ENCODE results near the gene PCDHGA12. TPM values are rescaled to one million over a fixed set of nuclear protein-coding genes. Genes with fewer than 3 reads are reported as not detected.

PCDHGA12 gene
- total and polyA plus RNA-seq, 12 donors: 1.6 to 9.2 (median 5.9) TPM

- Histone ChIP-seq H3K27ac (no peak overlapping the region), H3K9me3 (peaks cover 0 to 100% (median 48%) of the 10 kb centered on the region in 11 donors), H3K27me3 (peaks cover 0 to 95% (median 0%) of the 10 kb centered on the region in 7 donors), H3K36me3 (peaks cover 0 to 75% (median 0%) of the 10 kb centered on the region in 9 donors), H3K4me3 (no peak overlapping the region), H3K4me1 (peaks cover 0 to 15% (median 0%) of the 10 kb centered on the region in 9 donors)
- intact Hi-C loops (cut with DNase I): loop anchor here in 4 of 10 donors (5.0 to 10.0 kb wide), 6 partner anchors 55 to 195 kb away; partner anchors contain the start of genes PCDHB13 (in 1 of the 4), PCDHGA4 (in 1 of the 4), PCDHGB1 (in 1 of the 4) and PCDHGB2 (in 1 of the 4)
- TF ChIP-seq, protein P1, sequence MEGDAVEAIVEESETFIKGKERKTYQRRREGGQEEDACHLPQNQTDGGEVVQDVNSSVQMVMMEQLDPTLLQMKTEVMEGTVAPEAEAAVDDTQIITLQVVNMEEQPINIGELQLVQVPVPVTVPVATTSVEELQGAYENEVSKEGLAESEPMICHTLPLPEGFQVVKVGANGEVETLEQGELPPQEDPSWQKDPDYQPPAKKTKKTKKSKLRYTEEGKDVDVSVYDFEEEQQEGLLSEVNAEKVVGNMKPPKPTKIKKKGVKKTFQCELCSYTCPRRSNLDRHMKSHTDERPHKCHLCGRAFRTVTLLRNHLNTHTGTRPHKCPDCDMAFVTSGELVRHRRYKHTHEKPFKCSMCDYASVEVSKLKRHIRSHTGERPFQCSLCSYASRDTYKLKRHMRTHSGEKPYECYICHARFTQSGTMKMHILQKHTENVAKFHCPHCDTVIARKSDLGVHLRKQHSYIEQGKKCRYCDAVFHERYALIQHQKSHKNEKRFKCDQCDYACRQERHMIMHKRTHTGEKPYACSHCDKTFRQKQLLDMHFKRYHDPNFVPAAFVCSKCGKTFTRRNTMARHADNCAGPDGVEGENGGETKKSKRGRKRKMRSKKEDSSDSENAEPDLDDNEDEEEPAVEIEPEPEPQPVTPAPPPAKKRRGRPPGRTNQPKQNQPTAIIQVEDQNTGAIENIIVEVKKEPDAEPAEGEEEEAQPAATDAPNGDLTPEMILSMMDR (IDR thresholded peaks at IDR 0.05): no peak
- DNase-seq (no peak), ATAC-seq (peak in 1 of 8 donors; percentile 29)
- WGBS, 2 donors: 30 to 34% methylated on average over 64 of the region's 64 CpGs
These were observed 20.6 kb upstream of the PCDHGA12 start for GRCh38 chr5:141409598-141410306.

DNA sequence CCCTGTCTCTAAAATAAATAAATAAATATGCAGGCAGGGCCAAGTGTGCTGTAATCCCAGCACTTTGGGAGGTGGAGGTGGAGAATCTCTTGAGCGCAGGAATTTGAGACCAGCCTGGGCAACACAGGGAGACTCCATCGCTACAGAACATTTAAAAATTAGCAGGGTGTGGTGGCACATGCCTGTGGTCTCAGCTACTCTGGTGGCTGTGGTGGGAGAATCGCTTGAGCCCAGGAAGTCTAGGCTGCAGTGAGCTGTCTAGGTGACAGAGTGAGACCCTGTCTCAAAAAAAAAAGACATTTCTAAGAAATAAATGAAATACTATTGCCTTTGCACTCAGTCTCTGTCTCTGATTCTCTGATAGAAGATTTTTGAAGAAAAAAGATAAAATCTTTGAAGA lies 18.7 kb upstream of the PCDHGA12 start:
- WGBS, 2 donors: 74 to 75% methylated on average over 3 of the region's 3 CpGs
- H3K36me3 ChIP-seq: peaks cover 0 to 66% (median 0%) of the 10 kb centered on the region in 9 donors
- TF ChIP-seq, protein P1 (IDR thresholded peaks at IDR 0.05): no peak
- H3K9me3 ChIP-seq: peaks cover 0 to 100% (median 54%) of the 10 kb centered on the region in 11 donors
- H3K27ac ChIP-seq: no peak overlapping the region
- intact Hi-C loops (cut with DNase I): loop anchor here in 4 of 10 donors (5.0 to 10.0 kb wide), 4 partner anchors 113 to 197 kb away; partner anchors contain the start of gene PCDHB13 (in 1 of the 4)
- DNase-seq (no peak), ATAC-seq (no peak)
- H3K27me3 ChIP-seq: peaks cover 0 to 96% (median 0%) of the 10 kb centered on the region in 7 donors
- no peak overlapping the region for H3K4me3 ChIP-seq
- H3K4me1 ChIP-seq: peaks cover 0 to 15% (median 0%) of the 10 kb centered on the region in 9 donors

GRCh38 chr5:141412854-141413539 lies 17.3 kb upstream of the PCDHGA12 start, which contains the start of gene PCDHGA10:
Gene PCDHGA10, plus strand, starts transcription at chr5:141412987. Its CDS starts 189 bp downstream, at chr5:141413176.
- no peak for DNase-seq
- WGBS, 2 donors: 27 to 36% methylated on average over 31 of the region's 31 CpGs
- TF ChIP-seq, protein P1 (IDR thresholded peaks at IDR 0.05): peak; percentile 18 to 59 (median 52)
- ATAC-seq: peak in 6 of 8 donors; percentile 55 to 65 (median 60)
- Histone ChIP-seq H3K4me3 (peak within 1 kb of the TSS in 9 of 10 donors; percentile 5 to 48 (median 34)), H3K27ac (peak within 1 kb of the TSS in 4 of 10 donors; percentile 1 to 24 (median 8)), H3K9me3 (peaks cover 0 to 100% (median 46%) of the 10 kb centered on the region in 11 donors), H3K27me3 (peaks cover 0 to 96% (median 0%) of the 10 kb centered on the region in 7 donors), H3K36me3 (peaks cover 0 to 62% (median 0%) of the 10 kb centered on the region in 9 donors), H3K4me1 (peaks cover 0 to 19% (median 0%) of the 10 kb centered on the region in 9 donors)
- intact Hi-C loops (cut with DNase I): loop anchor here in 4 of 10 donors (5.0 to 10.0 kb wide), 4 partner anchors 112 to 198 kb away; partner anchors contain the start of gene PCDHB13 (in 1 of the 4)

Measured in heart right ventricle (tissue), 16 donors.